ENCODE data around the gene LAMC3. TPM values are rescaled to one million over a fixed set of nuclear protein-coding genes. Genes with fewer than 3 reads are reported as not detected.
A peak's percentile ranks its signal among the peaks of the same experiment; 100 is the strongest.

Gene LAMC3
- total RNA-seq, 1 experiment from 2014 or later: 91.8 TPM

DNA sequence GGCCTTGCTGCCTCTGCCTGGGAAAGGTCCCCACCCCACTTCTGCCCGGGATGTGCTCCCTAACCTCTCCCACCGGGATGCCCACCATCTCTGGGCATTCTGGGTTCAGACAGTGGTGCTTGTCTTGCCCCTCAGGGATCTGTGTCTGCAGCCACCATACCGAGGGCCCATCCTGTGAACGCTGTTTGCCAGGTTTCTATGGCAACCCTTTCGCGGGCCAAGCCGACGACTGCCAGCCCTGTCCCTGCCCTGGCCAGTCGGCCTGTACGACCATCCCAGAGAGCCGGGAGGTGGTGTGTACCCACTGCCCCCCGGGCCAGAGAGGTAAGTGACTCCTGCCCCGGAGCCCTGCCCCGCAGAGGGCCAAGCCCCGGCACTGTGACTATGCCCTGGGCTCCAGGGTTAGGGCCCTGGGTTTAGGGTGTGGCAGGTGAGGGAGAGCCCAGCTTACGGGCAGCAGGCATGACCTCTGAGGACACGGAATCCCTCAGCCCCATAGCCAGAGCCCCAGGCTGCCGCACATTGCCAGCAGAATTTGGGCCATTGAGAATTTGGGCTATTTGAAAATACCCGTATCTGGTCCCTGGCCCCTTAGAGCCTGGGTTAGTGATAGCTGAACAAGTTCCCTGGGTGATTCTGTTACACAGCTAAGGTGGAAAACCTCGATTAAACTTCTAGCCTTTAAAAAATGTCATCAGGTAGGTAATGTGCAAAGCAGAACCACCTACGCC is 52.1 kb downstream of the LAMC3 start:
- no peaks in the 10 kb centered on the region for H3K27me3 ChIP-seq (ENCODE audit: control insufficient read depth, insufficient read depth, low read length)
- H3K36me3 ChIP-seq (replicated peaks; ENCODE audit: control insufficient read depth, insufficient read depth, low read length): peaks cover 8% of the 10 kb centered on the region
- DNase-seq: peak; percentile 38
- no peak overlapping the region for H3K4me3 ChIP-seq (ENCODE audit: insufficient read depth, low read depth, low read length)

DNA sequence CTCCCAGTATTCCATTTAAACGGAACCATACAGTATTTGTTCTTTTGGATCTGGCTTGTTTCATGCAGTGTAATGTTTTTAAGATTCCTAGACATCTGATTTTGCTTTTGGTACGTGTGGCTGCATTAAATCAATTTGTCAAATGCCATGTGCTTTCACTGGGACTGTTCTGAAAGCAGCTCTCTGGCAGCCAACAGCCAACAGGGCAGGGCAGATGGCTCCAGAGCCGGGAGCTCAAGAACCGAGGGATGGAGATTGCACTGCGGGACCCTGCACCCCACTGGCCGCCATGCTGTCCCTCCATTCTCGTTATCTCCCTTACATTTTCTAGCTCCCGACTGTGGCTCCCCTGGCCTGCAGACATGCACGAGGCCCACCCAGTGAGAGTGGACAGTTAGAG is 54.0 kb downstream of the LAMC3 start:
- DNase-seq: peak; percentile 36
- peaks cover 6% of the 10 kb centered on the region for H3K36me3 ChIP-seq (replicated peaks; ENCODE audit: control insufficient read depth, insufficient read depth, low read length)
- no peaks in the 10 kb centered on the region for H3K27me3 ChIP-seq (ENCODE audit: control insufficient read depth, insufficient read depth, low read length)
- H3K4me3 ChIP-seq (ENCODE audit: insufficient read depth, low read depth, low read length): no peak overlapping the region

DNA sequence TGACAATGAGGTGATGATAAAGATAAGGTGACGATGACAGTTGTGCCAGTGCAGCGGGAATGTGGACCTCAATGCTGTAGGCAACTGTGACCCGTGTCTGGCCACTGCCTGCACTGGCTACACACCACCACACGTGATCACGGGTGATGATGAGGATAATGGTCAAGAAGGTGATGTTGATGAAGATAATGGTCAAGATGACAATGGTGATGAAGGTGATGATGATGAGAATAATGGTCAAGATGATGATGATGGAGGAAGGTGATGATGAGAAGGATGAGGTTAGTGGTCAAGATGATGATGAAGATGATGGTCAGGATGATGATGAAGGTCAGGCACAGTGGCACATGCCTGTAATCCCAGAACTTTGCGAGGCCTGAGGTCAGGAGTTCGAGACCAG is 56.6 kb downstream of the LAMC3 start:
- Histone ChIP-seq H3K4me3 (ENCODE audit: insufficient read depth, low read depth, low read length) (no peak overlapping the region), H3K36me3 (replicated peaks; ENCODE audit: control insufficient read depth, insufficient read depth, low read length) (peaks cover 5% of the 10 kb centered on the region), H3K27me3 (ENCODE audit: control insufficient read depth, insufficient read depth, low read length) (no peaks in the 10 kb centered on the region)
- DNase-seq: no peak

DNA sequence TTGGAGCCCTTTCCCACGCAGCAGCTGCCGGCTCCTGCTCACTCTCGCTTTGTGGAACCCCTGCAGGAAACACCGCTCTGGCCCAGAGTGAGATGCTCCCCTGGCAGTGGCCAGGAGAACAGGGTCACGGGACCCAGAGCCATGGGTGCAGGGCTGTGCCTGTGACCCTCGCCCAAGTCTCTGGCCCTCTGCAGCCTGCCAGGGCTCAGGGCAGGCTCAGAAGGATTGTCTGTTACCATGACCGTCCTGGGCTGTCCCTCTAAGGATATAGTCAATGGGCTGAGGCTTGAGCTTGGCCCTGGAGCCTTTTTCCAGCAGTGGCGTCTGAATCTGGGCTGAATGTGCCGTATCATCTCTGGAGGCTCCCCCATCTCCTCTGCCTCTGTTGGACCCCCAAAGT is 58.7 kb downstream of the LAMC3 start:
- Histone ChIP-seq H3K36me3 (replicated peaks; ENCODE audit: control insufficient read depth, insufficient read depth, low read length) (peaks cover 4% of the 10 kb centered on the region), H3K4me3 (ENCODE audit: insufficient read depth, low read depth, low read length) (no peak overlapping the region), H3K27me3 (ENCODE audit: control insufficient read depth, insufficient read depth, low read length) (no peaks in the 10 kb centered on the region)
- no peak for DNase-seq

DNA sequence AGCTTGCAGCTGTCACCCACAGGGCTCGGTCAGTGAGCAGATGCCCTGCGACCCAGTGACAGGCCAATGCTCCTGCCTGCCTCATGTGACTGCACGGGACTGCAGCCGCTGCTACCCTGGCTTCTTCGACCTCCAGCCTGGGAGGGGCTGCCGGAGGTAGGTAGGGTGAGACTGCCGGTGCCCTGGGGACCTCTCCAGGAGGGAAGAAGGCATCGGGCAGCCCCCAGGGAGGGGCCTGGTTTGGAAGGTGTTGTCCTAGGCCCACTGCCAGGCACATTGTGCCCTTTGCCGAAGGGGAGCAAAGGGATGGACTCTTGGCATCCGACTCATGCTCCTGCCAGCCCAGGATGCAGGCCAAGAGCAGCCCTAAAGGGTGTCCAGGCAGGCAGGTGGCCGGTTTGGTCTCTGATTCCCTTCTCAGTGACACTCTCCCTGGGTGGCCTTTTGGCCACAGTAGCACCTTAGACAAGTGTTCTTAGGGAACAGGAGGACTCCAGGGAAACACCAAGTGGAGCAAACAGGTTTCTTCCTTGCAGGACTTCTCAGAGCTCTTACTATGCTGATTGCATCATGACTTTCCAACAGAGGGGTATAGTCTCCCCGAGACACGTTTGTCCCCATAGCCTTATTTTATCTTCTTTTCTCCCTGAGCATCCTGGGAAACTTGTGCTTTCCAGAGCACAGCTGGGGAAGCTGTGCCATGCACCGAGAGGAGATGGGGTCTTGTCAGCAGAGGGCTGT is 59.3 kb downstream of the LAMC3 start:
- DNase-seq: no peak
- Histone ChIP-seq H3K36me3 (replicated peaks; ENCODE audit: control insufficient read depth, insufficient read depth, low read length) (peaks cover 5% of the 10 kb centered on the region), H3K4me3 (ENCODE audit: insufficient read depth, low read depth, low read length) (no peak overlapping the region), H3K27me3 (ENCODE audit: control insufficient read depth, insufficient read depth, low read length) (no peaks in the 10 kb centered on the region)

DNA sequence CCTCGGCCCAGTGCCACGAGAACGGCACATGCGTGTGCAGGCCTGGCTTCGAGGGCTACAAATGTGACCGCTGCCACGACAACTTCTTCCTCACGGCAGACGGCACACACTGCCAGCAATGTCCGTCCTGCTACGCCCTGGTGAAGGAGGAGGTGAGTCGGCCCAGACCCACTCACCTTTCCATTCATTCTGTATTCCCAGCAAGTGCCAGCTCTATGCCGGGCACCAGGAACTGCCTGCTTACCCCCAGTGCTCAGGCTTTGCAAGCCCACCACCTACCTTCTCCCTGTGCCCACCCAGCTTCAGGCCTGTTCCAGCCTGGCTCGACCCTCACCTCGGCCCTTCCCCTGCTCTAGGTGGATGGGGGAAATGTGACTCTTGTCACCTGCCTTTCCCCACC is 60.7 kb downstream of the LAMC3 start:
- no peak for DNase-seq
- Histone ChIP-seq H3K36me3 (replicated peaks; ENCODE audit: control insufficient read depth, insufficient read depth, low read length) (peaks cover 4% of the 10 kb centered on the region), H3K4me3 (ENCODE audit: insufficient read depth, low read depth, low read length) (no peak overlapping the region), H3K27me3 (ENCODE audit: control insufficient read depth, insufficient read depth, low read length) (no peaks in the 10 kb centered on the region)

DNA sequence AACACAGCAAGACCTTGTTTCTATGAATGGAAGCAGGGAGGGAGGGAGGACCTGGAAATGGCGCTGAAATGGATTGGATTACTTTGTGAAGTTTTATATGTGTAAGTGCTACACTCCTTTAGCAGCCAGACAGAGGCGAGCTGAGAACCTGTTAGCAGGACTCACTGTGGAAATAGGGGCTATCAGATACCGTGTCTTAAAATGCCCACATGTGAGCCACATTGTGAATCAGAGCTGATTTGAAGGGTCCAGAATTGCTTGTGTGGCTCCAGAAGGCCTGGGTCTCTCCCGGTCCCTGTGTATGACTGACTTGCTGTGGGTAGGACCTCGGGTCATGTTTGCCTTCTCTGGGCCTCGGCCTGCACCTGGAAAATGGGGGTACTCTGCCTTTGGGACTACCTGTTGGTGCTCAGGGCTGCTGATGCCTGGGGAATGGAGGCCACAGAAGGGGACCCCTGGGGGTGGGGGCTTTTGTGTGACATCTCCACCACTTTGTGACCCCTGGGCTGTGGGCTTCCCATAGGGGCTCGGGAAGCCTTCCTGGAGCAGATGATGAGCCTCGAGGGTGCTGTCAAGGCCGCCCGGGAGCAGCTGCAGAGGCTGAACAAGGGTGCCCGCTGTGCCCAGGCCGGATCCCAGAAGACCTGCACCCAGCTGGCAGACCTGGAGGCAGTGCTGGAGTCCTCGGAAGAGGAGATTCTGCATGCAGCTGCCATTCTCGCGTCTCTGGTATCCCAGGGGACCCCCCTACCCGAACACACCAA is 63.3 kb downstream of the LAMC3 start:
- Histone ChIP-seq H3K36me3 (replicated peaks; ENCODE audit: control insufficient read depth, insufficient read depth, low read length) (peaks cover 5% of the 10 kb centered on the region), H3K4me3 (ENCODE audit: insufficient read depth, low read depth, low read length) (no peak overlapping the region), H3K27me3 (ENCODE audit: control insufficient read depth, insufficient read depth, low read length) (no peaks in the 10 kb centered on the region)
- DNase-seq: no peak

DNA sequence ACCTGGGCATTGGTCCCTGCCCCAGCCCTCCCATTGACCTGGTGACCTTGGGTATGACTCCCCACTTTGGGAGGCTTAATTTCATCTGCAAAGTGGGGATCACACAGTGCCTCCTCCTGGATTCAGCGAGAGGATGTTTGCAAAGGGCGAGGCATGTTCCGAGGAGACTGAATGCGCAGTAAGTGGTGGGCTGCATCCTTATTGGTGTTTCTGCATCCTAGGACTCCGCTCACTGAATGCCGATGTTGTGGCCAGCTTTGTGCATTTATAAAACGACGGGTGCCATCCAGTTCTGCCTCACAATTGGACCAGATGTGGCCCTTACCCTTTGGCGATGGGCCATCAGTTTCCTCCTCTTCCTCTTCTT is 63.9 kb downstream of the LAMC3 start:
- H3K27me3 ChIP-seq (ENCODE audit: control insufficient read depth, insufficient read depth, low read length): no peaks in the 10 kb centered on the region
- H3K36me3 ChIP-seq (replicated peaks; ENCODE audit: control insufficient read depth, insufficient read depth, low read length): peaks cover 5% of the 10 kb centered on the region
- H3K4me3 ChIP-seq (ENCODE audit: insufficient read depth, low read depth, low read length): no peak overlapping the region
- DNase-seq: no peak

DNA sequence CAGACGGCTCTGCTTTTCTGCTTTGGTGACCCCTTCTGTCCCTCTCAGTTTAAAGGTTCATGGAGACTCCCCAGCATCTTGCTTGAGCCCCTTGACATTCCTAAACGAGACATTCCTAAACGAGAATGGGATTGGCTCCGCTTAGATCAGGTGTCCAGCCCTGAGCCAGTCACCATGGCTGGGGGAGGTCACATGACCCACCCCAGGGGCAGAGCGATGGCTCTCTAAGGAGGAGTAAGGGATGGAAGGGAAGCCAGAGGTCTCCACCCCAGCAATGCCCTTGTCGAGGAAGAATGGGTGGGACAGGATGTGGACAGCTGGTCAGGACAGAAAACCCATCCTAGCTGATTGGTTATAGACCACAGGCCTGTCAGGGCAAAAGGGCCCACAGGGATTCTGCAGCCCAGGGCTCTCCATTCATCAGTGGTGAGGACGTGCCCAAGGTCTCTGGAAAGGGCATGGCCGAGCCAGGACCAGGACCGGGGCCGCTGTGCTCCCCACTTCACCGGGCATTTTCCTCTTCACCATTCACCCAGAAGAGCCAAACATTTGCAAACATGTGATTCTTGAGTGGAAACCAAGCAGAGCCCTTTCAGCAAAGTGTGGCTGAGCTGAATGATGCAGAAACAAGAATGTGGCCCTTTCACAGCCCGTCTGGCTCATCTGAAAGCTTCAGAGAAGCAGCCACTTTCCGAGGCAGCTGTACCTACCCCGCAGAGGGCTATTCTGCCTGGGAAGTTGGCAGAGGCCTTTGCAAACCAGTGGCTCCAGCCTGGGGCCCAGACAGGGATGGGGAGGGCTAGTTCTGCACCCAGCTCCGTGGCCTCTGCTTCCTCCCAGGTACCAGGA is 67.6 kb downstream of the LAMC3 start:
- no peak for DNase-seq
- H3K4me3 ChIP-seq (ENCODE audit: insufficient read depth, low read depth, low read length): no peak overlapping the region
- H3K27me3 ChIP-seq (ENCODE audit: control insufficient read depth, insufficient read depth, low read length): no peaks in the 10 kb centered on the region
- peaks cover 7% of the 10 kb centered on the region for H3K36me3 ChIP-seq (replicated peaks; ENCODE audit: control insufficient read depth, insufficient read depth, low read length)

DNA sequence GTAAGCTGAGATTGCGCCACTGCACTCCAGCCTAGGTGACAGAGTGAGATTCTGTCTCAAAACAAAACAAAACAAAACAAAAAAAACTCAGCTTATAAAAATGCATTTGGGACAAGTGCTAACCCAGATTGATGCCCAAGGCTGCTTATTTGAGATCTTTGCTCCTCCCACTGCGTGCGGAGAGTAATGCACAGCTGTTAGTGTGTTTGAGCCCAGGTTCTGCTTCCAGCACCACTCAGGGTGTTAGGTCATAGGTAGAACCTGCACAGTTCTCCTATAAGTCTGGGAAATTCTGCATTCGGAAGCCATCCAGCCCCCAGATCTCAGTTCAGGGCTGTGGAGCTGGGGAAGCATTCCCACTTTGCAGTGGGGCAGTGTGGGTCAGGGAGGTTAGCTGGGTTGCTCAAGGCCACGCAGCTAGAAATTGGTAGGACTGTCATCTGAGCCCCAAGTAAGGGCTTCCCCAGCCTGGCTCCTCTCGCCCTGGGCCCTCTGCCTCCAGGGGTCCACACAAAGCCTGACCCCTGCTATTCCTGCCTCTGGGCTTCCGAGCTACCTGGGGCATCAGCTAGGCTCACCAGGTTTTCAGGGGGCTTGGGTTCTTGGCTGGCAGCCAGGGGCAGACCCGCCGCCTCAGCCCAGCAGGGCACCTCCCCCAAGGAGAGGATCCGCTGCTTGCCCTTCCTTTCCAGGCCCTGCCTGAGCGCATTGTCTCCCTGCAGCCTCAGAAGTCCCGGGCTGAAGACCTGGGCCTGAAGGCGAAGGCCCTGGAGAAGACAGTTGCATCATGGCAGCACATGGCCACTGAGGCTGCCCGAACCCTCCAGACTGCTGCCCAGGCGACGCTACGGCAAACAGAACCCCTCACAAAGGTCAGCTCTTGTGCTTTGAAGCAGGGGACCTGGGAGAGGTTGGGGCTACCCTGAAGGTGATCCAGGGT is 69.7 kb downstream of the LAMC3 start:
- Histone ChIP-seq H3K36me3 (replicated peaks; ENCODE audit: control insufficient read depth, insufficient read depth, low read length) (peaks cover 8% of the 10 kb centered on the region), H3K4me3 (ENCODE audit: insufficient read depth, low read depth, low read length) (no peak overlapping the region), H3K27me3 (ENCODE audit: control insufficient read depth, insufficient read depth, low read length) (no peaks in the 10 kb centered on the region)
- DNase-seq: no peak

DNA sequence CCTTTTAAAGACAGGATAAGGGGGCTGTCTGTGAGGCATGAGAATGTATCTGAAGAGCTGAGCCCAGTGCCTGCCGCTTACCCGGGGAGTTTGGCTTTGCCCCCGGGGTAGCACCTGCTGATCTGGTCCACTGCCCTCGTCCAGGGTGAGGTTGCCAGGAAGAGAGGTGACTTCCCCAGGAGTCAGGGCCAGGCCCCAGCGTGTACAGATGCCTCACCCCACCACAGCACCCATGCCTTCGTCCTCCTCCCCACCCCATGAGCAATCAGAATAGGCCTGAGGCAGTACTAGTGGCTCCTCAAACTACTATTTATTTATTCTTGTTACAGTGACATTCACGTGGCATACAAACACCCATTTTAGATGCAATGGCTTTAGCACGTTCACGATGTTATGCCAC is 71.6 kb downstream of the LAMC3 start:
- Histone ChIP-seq H3K27me3 (ENCODE audit: control insufficient read depth, insufficient read depth, low read length) (no peaks in the 10 kb centered on the region), H3K4me3 (ENCODE audit: insufficient read depth, low read depth, low read length) (no peak overlapping the region), H3K36me3 (replicated peaks; ENCODE audit: control insufficient read depth, insufficient read depth, low read length) (peaks cover 8% of the 10 kb centered on the region)
- no peak for DNase-seq

DNA sequence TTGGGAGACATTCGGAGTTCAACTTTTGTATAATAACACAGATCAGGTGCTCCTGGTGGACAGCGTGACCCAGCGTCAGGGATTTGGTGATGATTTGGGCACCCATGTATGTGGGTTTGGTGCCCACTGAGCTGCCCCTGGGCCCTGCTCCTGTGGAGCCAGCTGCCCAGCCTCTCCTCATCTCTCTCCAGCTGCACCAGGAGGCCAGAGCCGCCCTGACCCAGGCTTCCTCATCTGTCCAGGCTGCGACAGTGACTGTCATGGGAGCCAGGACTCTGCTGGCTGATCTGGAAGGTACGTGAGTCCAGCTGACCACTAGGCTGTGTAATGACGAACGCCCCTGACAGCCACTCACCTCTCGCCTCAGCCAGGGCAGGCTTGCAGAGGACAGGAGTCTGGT is 72.9 kb downstream of the LAMC3 start:
- no peak for DNase-seq
- Histone ChIP-seq H3K36me3 (replicated peaks; ENCODE audit: control insufficient read depth, insufficient read depth, low read length) (peaks cover 10% of the 10 kb centered on the region), H3K4me3 (ENCODE audit: insufficient read depth, low read depth, low read length) (no peak overlapping the region), H3K27me3 (ENCODE audit: control insufficient read depth, insufficient read depth, low read length) (no peaks in the 10 kb centered on the region)

DNA sequence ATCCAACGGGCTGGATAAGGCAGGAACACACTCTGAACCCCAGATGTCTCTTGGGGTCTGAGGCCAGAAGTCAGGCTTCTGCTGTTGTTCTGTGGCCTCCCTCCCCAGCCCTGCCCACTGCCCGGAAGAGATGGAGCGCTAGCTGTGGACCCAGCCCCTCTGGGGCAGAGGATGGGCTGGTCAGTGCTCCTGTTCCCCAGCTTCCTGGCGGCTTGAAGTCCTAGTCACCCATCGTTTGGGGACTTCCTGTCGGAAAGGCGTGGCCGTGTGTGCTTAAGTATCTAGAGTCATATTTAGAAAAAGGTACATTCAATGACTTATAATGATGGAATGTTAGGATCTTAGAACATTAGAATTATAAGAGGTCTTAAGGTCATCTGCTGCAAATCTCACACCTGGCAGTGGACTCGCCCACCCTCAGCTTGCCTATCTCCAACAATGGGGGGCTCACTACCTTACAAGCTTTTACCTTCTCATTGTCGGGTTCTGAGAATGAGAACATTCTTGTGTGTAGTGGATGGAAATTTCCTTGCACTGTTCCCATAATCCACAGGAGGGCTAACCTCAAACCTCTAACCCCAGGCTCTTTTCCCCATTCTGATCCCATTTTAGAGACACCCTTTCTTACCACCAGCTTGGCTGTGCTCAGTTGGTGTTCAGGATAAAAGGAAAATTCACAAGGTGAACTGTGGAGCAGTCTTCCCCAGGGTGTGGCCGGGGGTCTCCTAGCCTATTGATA is 74.0 kb downstream of the LAMC3 start:
- Histone ChIP-seq H3K4me3 (ENCODE audit: insufficient read depth, low read depth, low read length) (no peak overlapping the region), H3K27me3 (ENCODE audit: control insufficient read depth, insufficient read depth, low read length) (no peaks in the 10 kb centered on the region), H3K36me3 (replicated peaks; ENCODE audit: control insufficient read depth, insufficient read depth, low read length) (peaks cover 13% of the 10 kb centered on the region)
- no peak for DNase-seq

Measured in H7 (cell line).